PFSK-1 (cell line): ENCODE results near the gene GOLT1B.

ENCODE experiments used
- POLR2AphosphoS5 ChIP-seq: IDR thresholded peaks from 2 replicates; pipeline ENCODE4 v1.6.1; 2012; ENCODE audit warnings: low read depth, mild to moderate bottlenecking, control low read depth, low read length, moderate library complexity
- REST ChIP-seq, 2 experiments: IDR thresholded peaks; 2 replicates each; pipeline versions ENCODE4 v1.6.1 to v1.8.0; 2011 to 2012; ENCODE audit warnings: low read depth in 2 of 2, low read length in 2 of 2, control low read depth in 1 of 2, inconsistent platforms in 1 of 2, mild to moderate bottlenecking in 1 of 2, moderate library complexity in 1 of 2; ENCODE audit not compliant: insufficient read depth in 1 of 2

- TF ChIP-seq POLR2AphosphoS5 (no peak), REST (IDR thresholded peaks at IDR 0.05; ENCODE audit: insufficient read depth in 1 of 2, low read depth in 2 of 2, low read length in 2 of 2) (no peak)
Observed at GRCh38 chr12:21523148-21523547, 21.6 kb downstream of the GOLT1B start.
